GM12875 (cell line): ENCODE data around the gene NRK.
"Not testable (repeated sequence)": the region's sequence is repeated elsewhere in the genome, so short reads cannot be mapped to it uniquely, and the experiment has no call there.

Experiments
- H3K4me3 ChIP-seq: one replicate; pipeline ENCODE4 v1.5.1; 2011; ENCODE audit warnings: low read depth, low read length, control low read depth
- CTCF ChIP-seq: IDR thresholded peaks from 2 replicates; pipeline ENCODE4 v1.5.1; 2011; ENCODE audit warnings: low read depth, mild to moderate bottlenecking, control low read depth, inconsistent platforms, low read length, moderate library complexity, borderline replicate concordance; ENCODE audit not compliant: insufficient read depth

The NRK gene

GRCh38 chrX:105975382-105975781 lies 153.0 kb downstream of the NRK start:
- H3K4me3 ChIP-seq, result no peak overlapping the region
- TF ChIP-seq CTCF, result no peak

- no peak for TF ChIP-seq CTCF
- no peak overlapping the region for H3K4me3 ChIP-seq
These were observed 159.6 kb downstream of the NRK start for GRCh38 chrX:105981772-105982485.

- not testable (repeated sequence) for H3K4me3 ChIP-seq
These were observed 166.1 kb downstream of the NRK start for GRCh38 chrX:105988487-105988886.

DNA sequence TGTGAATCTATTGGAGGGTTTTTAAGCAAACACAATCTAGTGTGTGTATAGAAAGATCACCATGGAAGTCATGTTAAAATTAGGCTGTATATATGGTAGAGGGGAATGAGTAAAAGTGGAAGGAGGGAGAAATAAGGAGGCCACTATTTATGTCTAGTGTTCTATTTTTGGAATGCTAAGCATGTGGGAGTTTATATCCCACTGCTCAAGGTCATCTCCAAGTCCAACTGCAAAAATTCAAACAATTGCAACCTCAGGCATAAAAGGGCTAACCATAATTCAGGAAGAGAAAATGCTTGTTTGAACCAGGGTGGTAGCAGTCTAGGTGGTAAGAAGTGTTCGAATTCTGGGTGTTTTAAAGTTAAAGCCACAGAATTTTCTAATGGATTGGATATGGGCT lies 177.0 kb downstream of the NRK start:
- H3K4me3 ChIP-seq, result no peak overlapping the region
- TF ChIP-seq CTCF, result no peak

DNA sequence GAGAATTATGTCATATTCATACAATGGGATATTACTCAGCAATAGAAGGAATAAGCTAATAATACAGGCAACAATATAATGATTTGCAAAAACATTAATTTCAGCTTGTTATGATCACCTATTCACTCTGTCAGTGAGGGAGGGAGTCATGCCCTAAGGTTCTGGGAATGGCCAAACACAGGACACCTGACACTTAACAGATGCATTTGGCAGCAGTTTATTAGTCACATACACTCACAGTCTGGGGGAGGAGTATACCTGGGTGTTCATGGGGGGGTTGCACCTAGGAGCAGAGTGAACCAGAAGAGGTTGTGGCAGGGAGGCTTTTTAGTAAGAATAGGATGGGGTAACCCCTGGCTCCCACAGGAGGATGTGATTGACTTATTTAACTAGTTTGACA lies 177.9 kb downstream of the NRK start:
- no peak overlapping the region for H3K4me3 ChIP-seq
- TF ChIP-seq CTCF, result no peak

DNA sequence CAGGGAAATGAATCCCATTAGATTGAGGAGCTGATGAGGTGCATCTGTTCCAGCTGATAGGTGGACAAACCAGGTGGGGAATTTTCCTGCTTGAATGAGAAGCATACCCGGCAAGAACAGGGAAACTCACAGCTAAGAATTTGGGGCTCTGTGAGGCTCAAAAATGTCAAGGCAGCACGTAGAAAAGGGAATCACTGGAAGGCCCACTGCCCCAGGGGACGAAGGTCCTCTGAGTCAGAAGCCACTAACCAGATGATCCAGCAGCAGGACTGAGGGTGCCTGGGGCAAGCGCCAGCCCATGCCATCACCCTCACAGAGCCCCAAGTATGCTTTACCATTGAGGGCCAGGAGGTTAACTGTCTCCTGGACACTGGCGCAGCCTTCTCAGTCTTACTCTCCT lies 178.3 kb downstream of the NRK start:
- H3K4me3 ChIP-seq, result not testable (repeated sequence)

- no peak overlapping the region for H3K4me3 ChIP-seq
These were observed 183.3 kb downstream of the NRK start for GRCh38 chrX:106005684-106006083.

DNA sequence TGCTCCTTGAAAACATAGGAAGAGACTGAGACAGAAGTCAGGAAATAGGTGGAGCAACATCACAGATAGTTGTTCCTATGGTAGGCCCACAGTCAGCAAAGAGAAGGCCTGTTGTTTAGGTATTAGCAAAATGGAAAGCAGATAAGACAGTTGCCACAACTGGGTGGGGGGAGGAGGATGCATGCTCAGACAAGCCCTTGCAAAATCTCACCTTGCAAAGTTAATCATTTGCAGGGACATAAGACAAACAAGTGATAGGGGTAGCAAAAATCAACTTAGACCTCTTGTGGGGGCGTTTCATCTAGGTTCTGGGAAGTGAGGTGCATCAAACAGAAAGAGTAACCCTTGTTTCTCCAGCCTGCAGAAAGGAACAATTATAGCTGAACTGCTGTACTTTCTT lies 185.5 kb downstream of the NRK start:
- TF ChIP-seq CTCF, result no peak

More at GRCh38 chrX:106005684-106006083, 183.3 kb downstream of the NRK start:
- TF ChIP-seq CTCF, result no peak

More for the DNA sequence above, 185.5 kb downstream of the NRK start:
- H3K4me3 ChIP-seq, result no peak overlapping the region
